Subcutaneous abdominal adipose tissue (tissue), 5 donors: ENCODE results near the gene PPARD.

Experiments
- H3K27ac ChIP-seq: one replicate; pipeline ENCODE4 v1.7.0; 2013; ENCODE audit warnings: low read depth, mild to moderate bottlenecking, inconsistent platforms, low read length, moderate library complexity
- H3K27me3 ChIP-seq, 5 donors: one replicate each; pipeline ENCODE4 v1.7.0; 2013; ENCODE audit warnings: low read length in 5 of 5, inconsistent platforms in 1 of 5; ENCODE audit not compliant: control insufficient read depth in 5 of 5, insufficient read depth in 4 of 5
- H3K36me3 ChIP-seq, 5 donors: one replicate each; pipeline ENCODE4 v1.7.0; 2013; ENCODE audit warnings: low read length in 5 of 5; ENCODE audit not compliant: control insufficient read depth in 5 of 5, insufficient read depth in 5 of 5
- H3K4me1 ChIP-seq, 5 donors: one replicate each; pipeline ENCODE4 v1.7.0; 2013; ENCODE audit warnings: low read length in 5 of 5, mild to moderate bottlenecking in 3 of 5, moderate library complexity in 1 of 5; ENCODE audit not compliant: control insufficient read depth in 5 of 5, insufficient read depth in 5 of 5
- H3K4me3 ChIP-seq, 5 donors: one replicate each; pipeline ENCODE4 v1.7.0; 2013; ENCODE audit warnings: low read length in 5 of 5, low read depth in 1 of 5
- H3K9ac ChIP-seq, 5 donors: one replicate each; pipeline ENCODE4 v1.7.0; 2013; ENCODE audit warnings: low read length in 5 of 5, mild to moderate bottlenecking in 4 of 5, moderate library complexity in 3 of 5
- H3K9me3 ChIP-seq, 5 donors: one replicate each; pipeline ENCODE4 v1.7.0; 2013; ENCODE audit warnings: low read length in 5 of 5; ENCODE audit not compliant: control insufficient read depth in 5 of 5
- donor health status: healthy.
- donor health status: healthy.
- donor health status: healthy.
- donor health status: healthy.
- donor health status: healthy.

The PPARD gene

GRCh38 chr6:35354361-35355135 is 12.2 kb downstream of the PPARD start:
- Histone ChIP-seq H3K9ac (no peak overlapping the region), H3K4me3 (no peak overlapping the region), H3K27me3 (no peaks in the 10 kb centered on the region), H3K4me1 (peaks cover 0 to 17% (median 1%) of the 10 kb centered on the region in 5 donors), H3K9me3 (no peaks in the 10 kb centered on the region), H3K36me3 (peaks cover 15 to 47% (median 31%) of the 10 kb centered on the region in 5 donors), H3K27ac (no peak overlapping the region)

- no peak overlapping the region for H3K9ac ChIP-seq
- H3K4me1 ChIP-seq, result peaks cover 0 to 28% (median 16%) of the 10 kb centered on the region in 5 donors
- no peak overlapping the region for H3K27ac ChIP-seq
- H3K27me3 ChIP-seq, result no peaks in the 10 kb centered on the region
- H3K9me3 ChIP-seq, result no peaks in the 10 kb centered on the region
- peaks cover 15 to 44% (median 31%) of the 10 kb centered on the region in 5 donors for H3K36me3 ChIP-seq
- no peak overlapping the region for H3K4me3 ChIP-seq
Measured at GRCh38 chr6:35356391-35356790, 14.0 kb downstream of the PPARD start.

- no peak overlapping the region for H3K27ac ChIP-seq
- no peaks in the 10 kb centered on the region for H3K9me3 ChIP-seq
Measured at GRCh38 chr6:35357677-35358076, 15.3 kb downstream of the PPARD start.

GRCh38 chr6:35358086-35358485 is 15.7 kb downstream of the PPARD start:
- Histone ChIP-seq H3K9ac (peak overlapping the region in 1 of 5 donors; percentile 13), H3K4me3 (no peak overlapping the region), H3K27me3 (no peaks in the 10 kb centered on the region), H3K4me1 (peaks cover 0 to 28% (median 18%) of the 10 kb centered on the region in 5 donors), H3K9me3 (no peaks in the 10 kb centered on the region), H3K36me3 (peaks cover 10 to 31% (median 23%) of the 10 kb centered on the region in 5 donors), H3K27ac (no peak overlapping the region)

More at GRCh38 chr6:35357677-35358076, 15.3 kb downstream of the PPARD start:
- H3K4me3 ChIP-seq, result no peak overlapping the region
- H3K9ac ChIP-seq, result no peak overlapping the region
- H3K4me1 ChIP-seq, result peaks cover 0 to 28% (median 16%) of the 10 kb centered on the region in 5 donors
- H3K36me3 ChIP-seq, result peaks cover 14 to 35% (median 27%) of the 10 kb centered on the region in 5 donors
- no peaks in the 10 kb centered on the region for H3K27me3 ChIP-seq

- no peaks in the 10 kb centered on the region for H3K9me3 ChIP-seq
- no peak overlapping the region for H3K4me3 ChIP-seq
- H3K27me3 ChIP-seq, result no peaks in the 10 kb centered on the region
- H3K4me1 ChIP-seq, result peaks cover 0 to 28% (median 20%) of the 10 kb centered on the region in 5 donors
- H3K36me3 ChIP-seq, result peaks cover 4 to 23% (median 19%) of the 10 kb centered on the region in 5 donors
- no peak overlapping the region for H3K27ac ChIP-seq
- no peak overlapping the region for H3K9ac ChIP-seq
Measured at GRCh38 chr6:35359346-35359743, 17.0 kb downstream of the PPARD start.

GRCh38 chr6:35359744-35360348 is 17.5 kb downstream of the PPARD start:
- no peak overlapping the region for H3K27ac ChIP-seq
- H3K4me1 ChIP-seq, result peaks cover 0 to 28% (median 20%) of the 10 kb centered on the region in 5 donors
- H3K36me3 ChIP-seq, result peaks cover 4 to 21% (median 14%) of the 10 kb centered on the region in 5 donors
- no peak overlapping the region for H3K9ac ChIP-seq
- H3K27me3 ChIP-seq, result no peaks in the 10 kb centered on the region
- H3K9me3 ChIP-seq, result no peaks in the 10 kb centered on the region
- no peak overlapping the region for H3K4me3 ChIP-seq

GRCh38 chr6:35360349-35361138 is 18.2 kb downstream of the PPARD start:
- Histone ChIP-seq H3K36me3 (peaks cover 4 to 17% (median 11%) of the 10 kb centered on the region in 5 donors), H3K4me1 (peaks cover 0 to 28% (median 20%) of the 10 kb centered on the region in 5 donors), H3K9ac (peak overlapping the region in 2 of 5 donors; percentile 5 to 17), H3K27me3 (no peaks in the 10 kb centered on the region), H3K4me3 (no peak overlapping the region), H3K9me3 (no peaks in the 10 kb centered on the region), H3K27ac (no peak overlapping the region)

- Histone ChIP-seq H3K27ac (no peak overlapping the region), H3K9me3 (no peaks in the 10 kb centered on the region), H3K27me3 (no peaks in the 10 kb centered on the region), H3K4me1 (peaks cover 0 to 25% (median 20%) of the 10 kb centered on the region in 5 donors), H3K4me3 (no peak overlapping the region), H3K9ac (no peak overlapping the region), H3K36me3 (peaks cover 0 to 4% (median under 1%) of the 10 kb centered on the region in 5 donors)
Measured at GRCh38 chr6:35362200-35362599, 19.8 kb downstream of the PPARD start.

GRCh38 chr6:35363293-35363750 is 21.0 kb downstream of the PPARD start:
- H3K9ac ChIP-seq, result no peak overlapping the region
- no peak overlapping the region for H3K27ac ChIP-seq
- H3K36me3 ChIP-seq, result peaks cover 0 to 4% (median 0%) of the 10 kb centered on the region in 5 donors
- H3K4me3 ChIP-seq, result no peak overlapping the region
- peaks cover 0 to 35% (median 21%) of the 10 kb centered on the region in 5 donors for H3K4me1 ChIP-seq
- H3K27me3 ChIP-seq, result no peaks in the 10 kb centered on the region
- H3K9me3 ChIP-seq, result no peaks in the 10 kb centered on the region
